ENCODE data around the gene THADA.
A peak's percentile ranks its signal among the peaks of the same experiment; 100 is the strongest.

GRCh38 chr2:43343573-43344304, 252.1 kb downstream of the THADA start:
- TF ChIP-seq CTCF (IDR thresholded peaks at IDR 0.05) (no peak), POLR2A (IDR thresholded peaks at IDR 0.05) (no peak), EP300 (IDR thresholded peaks at IDR 0.05) (peak; percentile 25 to 76)
